Kidney glomerular epithelial cell (primary cell): Measurements from ENCODE around the gene RHOBTB1.
"Not testable (repeated sequence)": the region's sequence is repeated elsewhere in the genome, so short reads cannot be mapped to it uniquely, and the experiment has no call there.

Source experiments
- DNase-seq: peaks from one replicate; lab custom pipeline; 2025; lab: John Stamatoyannopoulos, UW

The RHOBTB1 gene

DNA sequence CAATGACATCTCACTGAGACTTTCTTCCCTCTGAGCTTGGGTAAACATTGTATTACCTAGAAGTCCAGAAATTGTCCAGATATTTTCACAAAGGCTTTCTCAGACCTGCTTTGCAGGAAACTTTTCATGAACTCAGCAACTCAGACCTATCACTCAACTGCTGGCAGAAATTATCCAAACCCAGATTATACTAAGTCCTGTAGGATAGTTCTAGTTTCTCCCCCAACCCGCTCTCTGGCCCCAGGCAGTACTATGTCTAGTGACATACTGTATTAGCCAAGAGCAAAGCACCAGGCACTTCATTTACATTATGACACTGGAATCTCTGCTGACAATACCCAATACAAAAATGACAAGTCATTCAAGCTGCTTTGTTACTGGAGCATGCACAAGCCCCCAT lies 75.0 kb downstream of the RHOBTB1 start:
- no peak for DNase-seq

DNA sequence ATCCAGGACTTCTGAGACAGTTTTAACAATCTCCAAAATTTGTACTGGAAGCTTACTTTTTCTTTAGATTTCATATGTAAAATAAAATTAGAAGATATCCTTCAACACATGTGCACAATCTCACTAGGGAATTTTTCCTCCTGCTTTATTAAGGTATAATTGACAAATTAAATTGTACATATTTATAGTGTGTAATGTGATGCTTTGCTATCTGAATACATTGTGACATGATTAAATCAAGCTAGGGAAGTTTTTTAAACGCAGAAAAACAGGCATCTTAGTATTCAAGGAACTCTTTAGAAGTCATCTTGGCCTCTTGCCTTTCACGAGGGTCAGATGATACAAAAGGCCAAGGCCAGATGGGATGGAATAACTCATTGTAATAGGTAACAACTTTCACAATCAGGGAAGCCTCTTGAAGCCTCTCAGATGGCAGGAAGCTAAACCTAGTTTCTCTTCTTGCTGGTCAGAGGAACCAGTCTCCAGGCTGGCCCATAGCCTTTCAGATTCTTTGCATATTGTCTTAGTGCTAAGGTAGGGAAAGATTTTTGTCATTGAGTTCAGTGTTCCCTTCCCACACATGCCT lies 78.7 kb downstream of the RHOBTB1 start:
- no peak for DNase-seq

DNA sequence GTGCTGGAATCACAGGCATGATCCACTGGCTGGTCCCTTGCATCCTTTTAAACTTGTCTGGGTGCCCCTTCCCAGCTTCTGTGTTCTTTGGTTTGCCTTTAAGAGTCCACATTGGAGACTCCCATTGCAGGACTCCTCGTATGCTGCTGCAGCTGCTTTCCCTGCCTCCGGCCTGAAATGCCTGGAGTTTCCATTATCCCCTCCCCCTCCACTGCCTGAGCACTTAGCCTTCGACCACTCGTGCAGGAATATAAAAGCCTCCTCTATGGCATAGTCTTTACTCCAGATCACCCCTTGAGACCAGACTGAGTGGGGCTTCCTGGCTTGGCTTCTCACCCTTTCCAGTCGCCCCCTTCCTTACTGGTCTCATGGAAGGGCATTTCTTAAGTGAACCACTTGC lies 80.2 kb downstream of the RHOBTB1 start:
- DNase-seq, result no peak

DNA sequence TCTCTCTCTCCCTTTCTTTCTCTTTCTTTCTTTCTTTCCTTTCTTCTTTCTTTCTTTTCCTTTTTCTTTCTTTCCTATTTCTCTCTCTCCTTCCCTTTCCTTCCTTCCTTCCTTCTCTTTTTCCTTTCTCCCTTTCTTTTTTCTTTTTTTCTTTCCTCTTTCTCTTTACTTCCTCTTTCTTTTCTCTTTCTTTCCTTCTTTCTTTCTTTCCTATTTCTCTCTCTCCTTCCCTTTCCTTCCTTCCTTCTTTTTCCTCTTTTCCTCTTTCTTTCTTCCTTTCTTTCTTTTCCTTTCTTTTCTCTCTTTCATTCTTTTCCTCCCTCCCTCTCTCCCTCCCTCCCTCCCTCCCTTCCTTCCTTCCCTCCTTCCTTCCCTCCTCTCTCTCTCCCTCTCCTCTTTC lies 81.5 kb downstream of the RHOBTB1 start:
- DNase-seq, result no peak

DNA sequence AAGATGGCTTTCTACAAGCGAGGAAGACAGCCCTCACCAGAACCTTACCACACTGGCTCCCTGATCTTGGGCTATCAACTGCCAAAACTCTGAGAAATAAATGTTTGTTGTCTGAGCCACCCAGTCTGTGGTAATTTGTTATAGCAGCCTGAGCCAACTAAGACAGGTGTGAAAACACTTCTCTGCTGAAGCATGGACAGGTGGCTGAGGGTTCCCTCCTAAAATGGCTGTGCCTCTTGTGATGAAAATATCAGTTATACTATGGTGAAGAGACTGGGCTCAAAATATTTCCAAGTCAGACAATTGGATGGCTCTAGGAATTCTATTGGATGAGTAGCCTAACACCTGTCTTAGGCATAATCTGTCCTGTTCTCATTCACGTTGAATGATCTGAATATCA lies 87.6 kb downstream of the RHOBTB1 start:
- DNase-seq, result no peak

DNA sequence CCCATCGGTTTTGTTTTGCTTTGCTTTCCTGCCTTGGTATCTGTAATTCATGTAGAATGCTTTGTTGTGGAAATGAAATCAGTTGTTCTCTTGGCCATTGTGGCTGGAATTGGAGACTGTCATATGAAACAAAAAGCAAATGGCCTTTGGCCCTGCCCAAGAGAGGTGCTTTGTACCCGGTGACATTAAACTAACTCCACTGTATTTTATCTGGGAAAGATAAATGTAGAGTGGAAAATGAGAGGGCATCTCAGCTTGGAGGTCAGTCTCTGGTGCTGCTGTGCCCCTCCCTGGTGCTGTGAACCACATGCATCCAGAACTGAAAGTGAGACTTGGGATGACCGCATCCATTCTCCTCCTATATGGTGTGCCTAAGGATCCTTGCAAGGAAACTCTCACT lies 90.3 kb downstream of the RHOBTB1 start:
- DNase-seq, result no peak

DNA sequence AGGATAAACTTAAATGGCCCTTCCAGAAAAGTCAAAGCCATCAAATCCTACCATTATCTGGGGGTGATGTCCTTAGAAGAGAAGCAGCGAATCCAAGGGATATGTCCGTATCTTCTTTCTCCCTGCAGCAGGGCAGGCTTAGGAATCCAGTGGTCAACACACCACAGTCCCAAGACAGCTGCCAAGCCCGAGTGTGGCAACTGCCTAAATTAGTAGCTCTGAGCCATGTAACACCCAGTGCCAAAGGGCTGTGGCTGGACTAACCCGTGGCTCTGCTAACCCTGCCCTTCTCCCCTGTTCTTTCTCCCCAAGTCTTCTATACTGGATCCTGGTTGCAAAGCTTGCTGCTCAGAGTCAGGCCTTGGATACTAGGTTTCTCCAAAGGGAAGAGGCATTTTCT lies 90.9 kb downstream of the RHOBTB1 start:
- no peak for DNase-seq

DNA sequence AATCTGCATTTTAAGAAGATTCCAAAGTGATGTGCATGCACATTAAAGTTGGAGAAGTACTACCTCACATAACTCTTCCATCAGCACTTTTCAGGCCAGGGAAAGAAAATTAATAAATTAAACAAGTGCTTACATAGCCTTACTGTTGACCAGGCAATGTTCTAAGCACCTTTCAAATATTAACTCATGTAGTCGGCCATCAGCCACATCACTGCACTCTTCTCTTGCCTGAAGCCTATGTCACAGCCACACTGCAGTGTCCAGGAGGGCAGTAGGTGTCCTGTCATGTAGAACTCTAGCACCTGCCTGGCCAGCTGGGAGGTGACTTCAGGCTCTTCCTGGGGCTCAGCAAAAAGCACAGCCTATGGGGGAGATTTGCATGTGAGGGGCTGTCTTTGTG lies 94.2 kb downstream of the RHOBTB1 start:
- peak; percentile 2 for DNase-seq

DNA sequence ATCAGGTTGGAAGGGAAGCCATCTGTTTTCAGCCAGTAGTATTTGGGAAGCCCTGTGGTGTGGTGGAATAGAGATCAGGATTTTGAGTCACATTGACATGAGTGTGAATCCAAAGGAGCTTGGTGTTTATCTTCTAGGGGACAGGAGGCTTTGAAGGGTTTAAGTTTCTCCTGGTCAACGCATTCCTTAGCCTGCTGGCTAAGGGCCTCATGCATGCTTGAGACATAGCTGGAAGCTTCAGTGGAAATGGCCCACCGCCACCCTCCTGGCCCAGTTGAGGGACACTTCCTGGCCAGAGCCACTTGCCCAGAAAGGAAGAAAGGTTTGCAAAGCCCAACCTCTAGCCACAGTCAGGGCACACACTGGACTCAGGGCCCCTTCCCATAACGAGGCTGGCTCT lies 94.8 kb downstream of the RHOBTB1 start:
- no peak for DNase-seq

DNA sequence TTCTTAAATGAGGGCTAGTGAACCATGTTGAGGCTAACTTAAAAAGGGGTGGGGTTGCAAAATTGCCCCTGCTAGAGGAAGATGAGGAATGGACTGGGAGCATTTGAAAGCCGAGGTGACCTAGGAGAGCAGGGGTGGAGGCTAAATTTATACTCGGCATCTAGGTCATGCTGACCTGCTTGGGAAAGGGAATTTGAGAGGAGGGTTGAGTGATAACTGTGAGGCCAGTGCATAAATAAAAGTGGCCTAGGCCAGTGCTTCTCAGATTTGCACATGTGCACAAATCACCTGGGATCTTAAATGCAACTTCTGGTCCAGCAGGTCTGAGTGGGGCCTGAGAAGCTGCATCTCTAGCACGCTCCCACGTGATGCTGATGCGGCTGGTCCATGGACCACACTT lies 95.3 kb downstream of the RHOBTB1 start:
- no peak for DNase-seq

DNA sequence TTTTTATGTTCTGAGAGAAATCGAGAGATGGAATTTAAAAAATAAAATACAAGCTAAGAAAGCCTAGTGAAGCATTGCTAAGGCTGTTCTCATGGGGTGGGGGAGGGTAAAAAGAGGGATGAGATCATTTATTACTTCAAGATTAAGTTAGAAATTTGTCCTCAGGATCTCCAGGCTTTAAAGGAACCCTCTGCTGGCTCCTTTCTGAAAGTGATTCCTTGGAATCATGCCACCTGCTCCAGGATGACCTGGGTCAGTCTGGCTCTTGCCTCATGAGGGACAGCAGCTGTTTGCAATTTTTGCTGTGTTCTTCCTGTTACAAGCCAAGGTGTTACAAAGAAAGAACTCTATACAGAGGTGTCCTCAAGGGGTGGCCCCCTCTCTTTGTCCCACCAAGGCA lies 95.9 kb downstream of the RHOBTB1 start:
- peak; percentile 33 for DNase-seq

DNA sequence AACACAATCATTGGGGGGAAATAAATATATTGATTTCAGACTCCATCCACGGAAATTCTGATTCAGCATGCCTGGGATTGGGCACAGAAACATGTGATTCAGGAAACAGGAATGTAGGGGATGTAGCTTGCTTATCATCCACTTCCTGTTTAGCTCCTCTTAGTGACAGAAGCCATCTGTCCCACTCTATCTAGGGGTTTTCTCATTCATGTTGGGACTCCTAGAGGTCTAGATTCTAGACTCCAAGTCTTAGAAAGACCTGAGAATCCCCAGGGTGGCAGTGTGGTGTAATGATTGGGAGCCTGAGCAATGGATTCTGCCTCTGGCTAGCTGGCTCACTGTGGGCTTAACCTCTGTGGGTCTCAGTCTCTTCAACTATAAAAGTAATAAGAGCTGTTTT lies 97.8 kb downstream of the RHOBTB1 start:
- peak; percentile 10 for DNase-seq

DNA sequence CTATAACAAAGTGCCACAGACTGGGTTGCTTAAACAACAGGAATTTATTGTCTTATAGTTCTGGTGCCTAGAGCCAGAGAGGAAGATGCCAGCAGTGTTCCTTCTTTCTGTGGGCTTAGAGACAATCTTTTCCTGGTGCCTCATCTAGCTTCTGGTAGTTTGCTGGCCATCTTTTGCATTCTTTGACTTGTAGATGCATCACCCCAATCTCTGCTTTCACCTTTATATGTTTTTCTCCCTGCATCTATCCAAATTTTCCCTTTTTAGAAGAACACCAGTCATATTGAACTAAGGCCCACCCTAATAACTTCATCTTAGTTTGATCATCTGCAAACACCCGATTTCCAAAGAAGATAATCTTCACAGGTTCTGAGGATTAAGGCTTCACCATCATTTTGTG lies 98.9 kb downstream of the RHOBTB1 start:
- DNase-seq, result no peak

DNA sequence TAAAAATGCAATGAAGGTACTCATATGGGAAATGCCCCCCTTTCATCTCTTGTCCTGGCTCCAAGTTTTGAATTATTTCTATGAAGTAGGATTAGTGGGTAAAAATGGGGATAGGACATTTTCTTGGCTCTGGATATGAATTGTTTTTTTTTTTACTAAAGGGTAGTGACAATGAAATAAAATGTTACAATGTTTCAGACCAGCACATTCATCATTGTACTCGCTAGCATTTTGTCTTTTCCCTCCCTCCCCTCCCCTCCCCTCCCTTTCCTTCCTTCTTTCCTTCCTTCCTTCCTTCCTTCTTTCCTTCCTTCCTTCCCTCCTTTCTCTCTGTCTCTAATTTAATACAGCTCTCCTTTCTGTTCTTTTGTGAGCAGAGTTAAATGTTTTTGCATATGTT lies 101.3 kb downstream of the RHOBTB1 start:
- no peak for DNase-seq

DNA sequence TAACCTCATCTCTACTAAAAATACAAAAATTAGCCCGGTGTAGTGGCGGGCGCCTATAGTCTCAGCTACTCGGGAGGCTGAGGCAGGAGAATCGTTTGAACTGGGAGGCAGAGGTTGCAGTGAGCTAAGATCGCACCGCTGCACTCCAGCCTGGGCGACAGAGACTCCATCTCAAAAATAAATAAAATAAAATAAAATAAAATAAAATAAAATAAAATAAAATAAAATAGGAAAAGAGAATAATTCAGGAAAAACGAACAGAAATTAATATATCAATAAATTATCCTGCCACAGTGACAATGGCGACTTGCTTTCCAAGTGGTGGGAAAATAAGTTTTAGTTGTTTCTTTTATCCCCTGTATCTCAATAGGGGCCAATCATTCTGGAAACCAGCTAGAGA lies 102.8 kb downstream of the RHOBTB1 start:
- DNase-seq, result not testable (repeated sequence)

DNA sequence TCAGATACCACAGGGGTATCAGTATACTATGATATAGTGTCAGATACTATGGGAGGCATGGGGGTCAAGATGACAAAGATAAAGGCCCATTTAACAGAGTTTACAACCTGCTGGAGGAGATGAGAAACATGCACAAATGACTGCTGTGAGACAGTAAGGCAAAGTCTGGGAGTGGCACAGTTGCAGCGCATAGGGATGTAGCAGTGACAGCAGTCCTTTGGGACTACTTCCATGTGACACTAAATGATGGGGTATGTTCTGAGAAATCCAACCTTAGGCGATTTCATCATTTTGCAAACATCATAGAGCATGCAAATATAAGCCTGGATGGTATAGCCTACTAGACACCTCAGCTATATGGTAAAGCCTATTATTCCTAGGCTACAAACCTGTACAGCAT lies 108.9 kb downstream of the RHOBTB1 start:
- DNase-seq, result no peak

DNA sequence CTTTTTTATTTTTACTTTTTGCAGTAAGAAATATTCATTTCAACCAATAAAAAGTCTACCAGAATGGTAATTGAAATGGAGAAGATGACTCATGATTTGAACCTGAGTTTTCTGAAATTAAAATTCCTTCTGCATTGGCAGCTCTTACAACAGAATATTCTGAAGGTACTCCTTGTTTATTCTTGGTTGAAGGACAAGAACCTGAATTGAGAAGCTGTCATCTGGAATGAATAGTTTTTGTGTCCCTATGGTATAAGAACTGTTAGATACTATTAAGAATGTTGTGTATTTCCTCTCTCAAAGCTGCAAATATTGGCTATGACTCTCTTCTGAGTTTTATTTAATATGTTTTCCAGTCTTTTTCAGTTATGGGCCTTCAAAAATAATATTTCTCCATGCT lies 109.6 kb downstream of the RHOBTB1 start:
- no peak for DNase-seq

DNA sequence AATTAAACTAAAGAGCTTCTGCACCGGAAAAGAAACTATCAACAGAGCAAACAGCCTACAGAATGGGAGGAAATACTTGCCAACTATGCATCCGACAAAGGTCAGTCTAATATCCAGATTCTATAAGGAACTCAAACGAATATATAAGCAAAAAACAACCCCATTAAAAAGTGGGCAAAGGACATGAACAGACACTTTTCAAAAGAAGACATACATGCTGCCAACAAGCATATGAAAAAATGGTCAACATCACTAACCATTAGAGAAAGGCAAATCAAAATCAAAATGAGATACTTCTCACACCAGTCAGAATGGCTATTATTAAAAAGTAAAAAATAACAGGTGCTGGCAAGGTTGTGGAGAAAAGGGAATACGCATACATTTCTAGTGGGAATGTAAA lies 111.8 kb downstream of the RHOBTB1 start:
- DNase-seq, result not testable (repeated sequence)

DNA sequence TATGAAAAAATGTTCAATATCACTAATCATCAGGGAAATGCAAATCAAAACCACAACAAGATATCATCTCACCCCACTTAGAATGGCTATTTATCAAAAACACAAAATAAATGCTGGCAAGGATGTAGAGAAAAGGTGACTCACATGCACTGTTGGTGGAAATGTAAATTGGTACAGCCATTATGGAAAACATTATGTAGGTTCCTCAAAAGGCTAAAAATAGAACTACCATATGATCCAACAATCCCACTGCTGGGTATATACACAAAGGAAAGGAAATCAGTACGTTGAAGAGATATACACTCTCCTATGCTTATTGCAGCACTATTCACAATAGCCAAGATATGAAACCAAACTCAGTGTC lies 115.5 kb downstream of the RHOBTB1 start:
- no peak for DNase-seq

DNA sequence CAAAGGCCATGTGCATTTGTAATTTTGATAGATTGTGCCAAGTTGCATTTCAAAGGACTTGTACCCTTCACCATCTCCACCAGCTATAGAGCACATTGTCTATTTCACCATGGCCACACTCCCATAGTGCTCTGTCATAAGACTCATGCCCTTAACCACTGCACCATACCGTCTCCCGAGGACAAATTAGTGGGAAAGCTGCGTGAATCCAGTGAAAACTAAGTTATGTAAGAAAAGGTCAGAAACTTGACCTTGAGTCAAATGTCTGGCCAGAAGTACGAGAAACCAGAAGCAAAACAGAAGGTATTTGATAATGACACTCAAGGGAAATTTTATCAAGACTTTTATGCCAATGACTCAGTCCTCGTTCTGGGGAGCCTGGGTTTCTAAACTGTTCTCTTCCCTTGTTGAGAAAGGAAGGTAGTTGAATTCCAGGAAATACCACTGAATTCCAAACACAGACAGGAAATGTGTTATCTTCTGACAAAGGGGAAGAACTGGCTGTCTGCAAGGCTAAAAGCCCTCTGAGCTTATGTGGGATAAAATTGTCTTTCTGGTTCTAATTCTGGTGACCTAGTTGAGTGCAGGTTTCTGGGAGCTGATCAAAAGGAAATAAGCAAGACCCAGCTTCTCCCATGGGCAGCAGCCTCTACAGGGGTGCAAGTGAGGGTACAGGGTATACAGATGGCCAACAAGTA lies 116.0 kb downstream of the RHOBTB1 start:
- DNase-seq, result peak; percentile 3

DNA sequence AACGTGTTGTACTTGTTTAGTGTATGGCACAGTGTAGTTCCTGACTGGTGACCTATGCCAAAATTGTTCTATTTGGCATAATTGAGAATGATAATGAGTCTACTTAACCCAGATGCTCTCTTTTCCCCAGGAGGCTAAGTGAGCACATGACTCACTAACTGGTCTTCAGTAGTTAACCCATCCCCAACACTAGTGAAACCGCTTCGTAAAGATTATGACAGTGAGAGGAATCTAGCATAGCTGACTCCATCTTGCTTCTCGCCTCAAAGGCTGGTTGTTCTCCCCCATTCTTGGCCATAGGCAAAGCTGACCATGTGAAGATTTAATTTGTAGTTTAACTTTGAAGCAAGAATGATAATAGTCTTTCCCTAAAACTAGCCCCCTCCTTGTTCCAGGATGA lies 118.5 kb downstream of the RHOBTB1 start:
- no peak for DNase-seq

DNA sequence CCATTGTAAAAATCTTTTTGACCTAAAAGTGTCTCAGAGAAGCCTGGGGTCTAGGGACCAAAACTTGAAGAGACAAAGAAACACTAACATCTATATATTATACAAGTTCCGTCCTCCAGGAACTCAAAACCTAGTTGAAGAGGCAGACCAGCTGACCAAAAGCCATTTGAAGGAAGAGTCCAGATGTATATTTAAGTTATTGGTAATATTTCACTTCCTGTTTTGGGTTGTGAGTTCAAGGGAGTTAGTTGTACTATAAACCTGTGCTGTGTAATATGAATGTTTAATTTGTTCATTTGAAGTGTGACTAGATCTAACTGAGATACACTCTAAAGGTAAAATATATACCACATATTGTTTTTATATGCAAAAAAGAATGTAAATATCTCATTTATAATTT lies 120.7 kb downstream of the RHOBTB1 start:
- DNase-seq, result no peak

DNA sequence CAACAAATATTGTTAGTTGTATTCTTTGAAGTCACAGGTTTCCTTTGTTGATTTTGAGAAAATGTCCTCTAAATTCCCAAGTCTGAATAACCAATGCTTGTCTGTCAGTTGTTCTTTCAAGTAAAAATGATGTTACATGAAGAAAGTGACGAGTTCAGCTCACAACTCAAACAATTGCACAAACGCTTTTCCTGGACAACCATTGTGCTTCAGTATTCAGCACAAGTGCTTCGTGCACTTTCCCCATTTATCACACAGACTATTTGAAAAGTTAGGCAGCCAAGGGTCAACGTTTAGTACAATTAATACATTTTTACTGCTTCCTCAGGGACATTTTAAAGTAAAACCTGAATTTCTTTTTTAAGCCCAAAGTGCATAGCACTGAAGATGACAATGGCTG lies 121.2 kb downstream of the RHOBTB1 start:
- DNase-seq, result no peak

DNA sequence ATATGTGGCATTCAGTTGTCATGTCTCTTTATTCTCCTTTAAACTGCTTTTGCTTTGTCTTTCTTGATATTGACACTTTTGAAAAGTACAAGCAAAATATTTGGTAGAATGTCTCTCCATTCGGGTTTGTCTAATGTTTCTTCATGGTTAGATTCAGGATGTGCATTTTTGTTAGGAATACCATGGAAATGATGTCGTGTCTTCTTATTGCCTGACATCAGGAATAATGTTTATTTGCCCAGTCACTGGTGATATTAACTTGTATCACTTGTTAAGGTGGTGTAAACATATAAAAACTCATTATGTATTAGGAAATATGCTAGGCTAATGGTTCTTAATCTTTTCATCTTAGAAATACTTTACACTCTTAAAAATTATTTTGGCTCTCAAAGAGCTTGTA lies 122.3 kb downstream of the RHOBTB1 start:
- DNase-seq, result no peak
